CD4-positive, alpha-beta T cell treated with Interleukin-17A for 1 hour (primary cell): ENCODE results near the gene KRTAP9-7.
A peak's percentile ranks its signal among the peaks of the same experiment; 100 is the strongest.

Experiments
- DNase-seq: peaks from one replicate; pipeline ENCODE4 v3.0.0-alpha.2; 2020

KRTAP9-7 gene

GRCh38 chr17:41278176-41278955 is 2.9 kb downstream of the KRTAP9-7 start:
- DNase-seq, result no peak

GRCh38 chr17:41284043-41284442 is 8.5 kb downstream of the KRTAP9-7 start:
- no peak for DNase-seq

GRCh38 chr17:41284546-41284945 is 9.0 kb downstream of the KRTAP9-7 start:
- DNase-seq, result no peak

- no peak for DNase-seq
Measured at GRCh38 chr17:41287050-41287449, 11.6 kb downstream of the KRTAP9-7 start.

GRCh38 chr17:41294016-41294415 is 18.5 kb downstream of the KRTAP9-7 start:
- no peak for DNase-seq

GRCh38 chr17:41296846-41297245 is 21.3 kb downstream of the KRTAP9-7 start:
- no peak for DNase-seq

- DNase-seq, result no peak
Measured at GRCh38 chr17:41298458-41299135, 23.1 kb downstream of the KRTAP9-7 start.

GRCh38 chr17:41301204-41301790 is 25.8 kb downstream of the KRTAP9-7 start:
- DNase-seq, result no peak

- DNase-seq, result no peak
Measured at GRCh38 chr17:41301916-41302901, 26.7 kb downstream of the KRTAP9-7 start, which contains the start of gene KRTAP29-1. KRTAP29-1 (minus strand) TSS chr17:41302851; CDS start chr17:41302851, 0 bp downstream.

- DNase-seq, result no peak
Measured at GRCh38 chr17:41302981-41303380, 27.5 kb downstream of the KRTAP9-7 start.

GRCh38 chr17:41304091-41304490 is 28.6 kb downstream of the KRTAP9-7 start:
- no peak for DNase-seq

- DNase-seq, result no peak
Measured at GRCh38 chr17:41307647-41308046, 32.1 kb downstream of the KRTAP9-7 start.

- peak; percentile 90 for DNase-seq
Measured at GRCh38 chr17:41308251-41308917, 32.9 kb downstream of the KRTAP9-7 start.

GRCh38 chr17:41308918-41309359 is 33.4 kb downstream of the KRTAP9-7 start, which contains the start of gene KRTAP16-1:
KRTAP16-1 (minus strand) TSS chr17:41309309; CDS start chr17:41309253, 56 bp downstream.
- no peak for DNase-seq

- DNase-seq, result no peak
Measured at GRCh38 chr17:41311111-41311510, 35.6 kb downstream of the KRTAP9-7 start.

- DNase-seq, result no peak
Measured at GRCh38 chr17:41315204-41315794, 39.8 kb downstream of the KRTAP9-7 start, which contains the start of gene KRTAP17-1. KRTAP17-1 (minus strand) TSS chr17:41315710; CDS start chr17:41315650, 60 bp downstream.

- DNase-seq, result no peak
Measured at GRCh38 chr17:41315814-41316445, 40.4 kb downstream of the KRTAP9-7 start.

GRCh38 chr17:41318231-41318630 is 42.7 kb downstream of the KRTAP9-7 start:
- no peak for DNase-seq

- peak; percentile 67 for DNase-seq
Measured at GRCh38 chr17:41322094-41322902, 46.8 kb downstream of the KRTAP9-7 start.
